ENCODE results near the gene LRRC8D. TPM values are rescaled to one million over a fixed set of nuclear protein-coding genes. Genes with fewer than 3 reads are reported as not detected.

LRRC8D gene
- total RNA-seq, 5 donors from 2014 or later (not counting 1 experiment from before 2014, with no cell fraction given): 23.8 to 43.4 (median 33.0) TPM

GRCh38 chr1:89949991-89950624 lies 129.3 kb downstream of the LRRC8D start:
- Mint-ChIP-seq H3K27ac (no peak overlapping the region), H3K4me3 (no peak overlapping the region), H3K27me3 (no peaks in the 10 kb centered on the region), H3K36me3 (no peaks in the 10 kb centered on the region), H3K9me3 (no peaks in the 10 kb centered on the region), H3K4me1 (peaks cover 0 to 9% (median 8%) of the 10 kb centered on the region in 3 donors)
- H3K9me3 ChIP-seq: no peaks in the 10 kb centered on the region
- WGBS (ENCODE audit: insufficient coverage): no CpG with 5 or more reads among the region's 1 CpG
- H3K4me1 ChIP-seq (ENCODE audit: control insufficient read depth in 1 of 2, extremely low read depth in 1 of 2, insufficient read depth in 2 of 2, low read length in 2 of 2): no peaks in the 10 kb centered on the region
- ChIA-PET POLR2A (interaction anchor here in 1 of 2 donors (0.6 kb wide), 1 partner anchor 1954 kb away, joined by 3 read pairs; no protein-coding TSS in a partner anchor), CTCF (interaction anchor here in 1 of 2 donors (0.6 kb wide), 1 partner anchor 258 kb away, joined by 3 read pairs; no protein-coding TSS in a partner anchor)
- H3K27ac ChIP-seq (ENCODE audit: low read length): no peak overlapping the region
- no peaks in the 10 kb centered on the region for H3K27me3 ChIP-seq (replicated peaks in 1 of 2; ENCODE audit: control insufficient read depth in 2 of 2, extremely low read depth in 1 of 2, insufficient read depth in 2 of 2, low read length in 1 of 2)
- no peak overlapping the region for H3K4me3 ChIP-seq (ENCODE audit: control insufficient read depth in 1 of 2, extremely low read depth in 1 of 2, low read length in 1 of 2)
- no peak for DNase-seq
- no peaks in the 10 kb centered on the region for H3K36me3 ChIP-seq (ENCODE audit: control insufficient read depth in 2 of 2, extremely low read depth in 1 of 2, insufficient read depth in 1 of 2, low read length in 1 of 2)
- no peak for ATAC-seq (replicated peaks in 1 of 4)

DNA sequence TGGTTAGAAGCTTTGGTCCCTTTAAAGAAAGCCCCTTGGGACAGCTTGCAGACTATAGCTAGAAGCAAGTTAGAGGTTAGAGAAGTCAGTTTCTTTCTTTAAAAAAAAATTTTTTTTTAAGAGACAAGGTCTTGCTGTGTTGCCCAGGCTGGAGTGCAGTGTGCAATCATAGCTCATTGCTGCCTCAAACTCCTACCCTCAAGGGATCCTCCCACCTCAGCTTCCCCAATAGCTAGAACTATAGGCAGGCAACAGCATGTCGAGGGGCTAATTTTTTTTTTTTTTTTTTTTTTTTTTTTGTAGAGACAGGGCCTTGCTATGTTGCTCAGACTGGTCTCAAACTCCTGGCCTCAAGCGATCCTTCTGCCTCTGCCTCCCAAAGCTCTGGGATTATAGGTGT lies 129.9 kb downstream of the LRRC8D start:
- ChIA-PET CTCF (interaction anchor here in 1 of 2 donors (0.5 to 0.6 kb wide), 3 partner anchors 168 to 371 kb away, joined by 3 to 4 read pairs (median 3); no protein-coding TSS in a partner anchor), POLR2A (no interaction called here)
- H3K27me3 Mint-ChIP-seq: no peaks in the 10 kb centered on the region

DNA sequence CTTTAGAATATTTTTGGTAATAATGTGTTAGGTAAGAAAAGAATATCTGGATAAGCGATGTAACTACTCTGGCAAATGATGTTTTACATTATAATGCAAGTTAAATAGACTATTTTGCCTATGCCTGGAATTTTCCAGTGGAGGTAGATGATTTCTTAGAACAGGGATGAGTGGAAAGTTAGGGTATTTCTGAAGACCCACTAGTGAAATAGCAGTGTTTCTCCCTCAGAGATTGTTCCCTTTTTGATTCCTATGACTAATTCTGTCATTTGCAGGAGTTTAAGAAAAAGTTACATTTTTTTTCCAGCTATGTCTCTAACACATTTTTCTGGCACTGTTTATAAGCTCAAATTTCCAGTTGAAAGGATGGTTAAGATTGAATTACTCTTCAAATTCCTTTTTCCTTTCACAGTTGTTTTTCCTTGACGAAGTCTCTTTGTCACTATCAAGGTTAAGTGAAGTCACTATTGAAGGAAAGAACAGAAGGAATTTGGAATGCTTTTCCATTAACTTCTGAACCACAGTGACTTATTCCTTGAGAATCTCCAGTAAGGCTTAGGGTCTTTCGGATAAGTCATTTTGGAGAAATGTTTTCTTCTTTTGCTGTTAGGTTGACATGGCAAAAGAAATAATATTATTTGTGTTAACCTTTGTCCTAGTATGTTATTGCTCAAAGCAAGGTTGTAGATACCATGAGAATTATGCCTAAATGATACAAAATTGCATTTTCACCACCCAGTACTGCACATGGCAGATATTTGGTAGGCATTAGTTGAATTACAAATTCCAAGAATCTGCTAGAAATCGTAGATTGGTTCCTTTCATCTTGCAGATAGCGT lies 131.2 kb downstream of the LRRC8D start:
- no peaks in the 10 kb centered on the region for H3K9me3 Mint-ChIP-seq

More for the DNA sequence above, 129.9 kb downstream of the LRRC8D start:
- no peak overlapping the region for H3K27ac Mint-ChIP-seq
- Histone ChIP-seq H3K4me1 (ENCODE audit: control insufficient read depth in 1 of 2, extremely low read depth in 1 of 2, insufficient read depth in 2 of 2, low read length in 2 of 2) (no peaks in the 10 kb centered on the region), H3K27me3 (replicated peaks in 1 of 2; ENCODE audit: control insufficient read depth in 2 of 2, extremely low read depth in 1 of 2, insufficient read depth in 2 of 2, low read length in 1 of 2) (no peaks in the 10 kb centered on the region), H3K36me3 (ENCODE audit: control insufficient read depth in 2 of 2, extremely low read depth in 1 of 2, insufficient read depth in 1 of 2, low read length in 1 of 2) (no peaks in the 10 kb centered on the region), H3K27ac (ENCODE audit: low read length) (no peak overlapping the region), H3K4me3 (ENCODE audit: control insufficient read depth in 1 of 2, extremely low read depth in 1 of 2, low read length in 1 of 2) (no peak overlapping the region), H3K9me3 (no peaks in the 10 kb centered on the region)
- no peaks in the 10 kb centered on the region for H3K9me3 Mint-ChIP-seq
- ATAC-seq (replicated peaks in 1 of 4): no peak
- DNase-seq: no peak
- H3K4me1 Mint-ChIP-seq: peaks cover 0 to 10% (median 8%) of the 10 kb centered on the region in 3 donors
- H3K36me3 Mint-ChIP-seq: no peaks in the 10 kb centered on the region
- no CpG with 5 or more reads among the region's 2 CpGs for WGBS (ENCODE audit: insufficient coverage)
- no peak overlapping the region for H3K4me3 Mint-ChIP-seq

DNA sequence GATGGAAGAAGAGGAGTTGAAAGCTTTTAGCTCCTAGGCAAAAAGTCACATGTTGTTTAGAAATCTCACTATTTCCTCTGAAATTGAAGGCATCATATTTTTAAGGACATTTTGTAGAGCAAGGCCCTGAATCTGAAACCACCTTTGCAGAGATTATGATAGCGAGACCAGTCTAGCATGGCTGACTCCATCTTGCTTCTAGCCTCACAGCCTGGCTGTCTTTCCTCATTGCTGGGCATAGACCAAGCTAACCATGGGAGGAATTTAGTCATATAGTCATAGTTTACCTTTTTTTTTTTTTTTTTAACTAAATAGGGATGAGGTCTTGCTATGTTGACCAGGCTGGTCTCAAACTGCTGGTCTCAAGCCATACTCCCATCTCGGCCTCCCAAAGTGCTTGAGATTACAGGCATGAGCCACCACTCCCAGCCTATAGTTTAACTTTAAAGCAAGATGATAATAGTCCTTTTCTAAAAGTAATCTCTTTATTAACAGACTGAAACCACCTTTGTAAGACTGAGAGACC lies 131.8 kb downstream of the LRRC8D start:
- Mint-ChIP-seq H3K9me3 (no peaks in the 10 kb centered on the region), H3K27me3 (no peaks in the 10 kb centered on the region), H3K4me3 (no peak overlapping the region), H3K36me3 (no peaks in the 10 kb centered on the region), H3K4me1 (peaks cover 14 to 21% (median 19%) of the 10 kb centered on the region in 3 donors), H3K27ac (no peak overlapping the region)
- H3K4me1 ChIP-seq (ENCODE audit: control insufficient read depth in 1 of 2, extremely low read depth in 1 of 2, insufficient read depth in 2 of 2, low read length in 2 of 2): peaks cover 6 to 10% of the 10 kb centered on the region in 2 experiments
- H3K9me3 ChIP-seq: no peaks in the 10 kb centered on the region
- WGBS (ENCODE audit: insufficient coverage): 80% methylated on average over 1 of the region's 2 CpGs
- H3K4me3 ChIP-seq (ENCODE audit: control insufficient read depth in 1 of 2, extremely low read depth in 1 of 2, low read length in 1 of 2): no peak overlapping the region
- ChIA-PET POLR2A (interaction anchor here in 1 of 2 donors (0.6 kb wide), 1 partner anchor 131 kb away, joined by 6 read pairs; no protein-coding TSS in a partner anchor), CTCF (no interaction called here)
- ATAC-seq (replicated peaks in 1 of 4): no peak
- no peak overlapping the region for H3K27ac ChIP-seq (ENCODE audit: low read length)
- H3K27me3 ChIP-seq (replicated peaks in 1 of 2; ENCODE audit: control insufficient read depth in 2 of 2, extremely low read depth in 1 of 2, insufficient read depth in 2 of 2, low read length in 1 of 2): no peaks in the 10 kb centered on the region
- no peaks in the 10 kb centered on the region for H3K36me3 ChIP-seq (ENCODE audit: control insufficient read depth in 2 of 2, extremely low read depth in 1 of 2, insufficient read depth in 1 of 2, low read length in 1 of 2)
- no peak for DNase-seq

More for the DNA sequence above, 131.2 kb downstream of the LRRC8D start:
- no peak overlapping the region for H3K4me3 Mint-ChIP-seq
- CTCF ChIA-PET: no interaction called here
- WGBS (ENCODE audit: insufficient coverage): 100% methylated on average over 1 of the region's 5 CpGs
- H3K27ac ChIP-seq (ENCODE audit: low read length): no peak overlapping the region
- no peak overlapping the region for H3K27ac Mint-ChIP-seq
- no peaks in the 10 kb centered on the region for H3K27me3 ChIP-seq (replicated peaks in 1 of 2; ENCODE audit: control insufficient read depth in 2 of 2, extremely low read depth in 1 of 2, insufficient read depth in 2 of 2, low read length in 1 of 2)
- H3K4me3 ChIP-seq (ENCODE audit: control insufficient read depth in 1 of 2, extremely low read depth in 1 of 2, low read length in 1 of 2): no peak overlapping the region
- H3K36me3 Mint-ChIP-seq: no peaks in the 10 kb centered on the region
- peaks cover 7 to 14% (median 12%) of the 10 kb centered on the region in 3 donors for H3K4me1 Mint-ChIP-seq
- POLR2A ChIA-PET: interaction anchor here in 1 of 2 donors (0.6 kb wide), 1 partner anchor 130 kb away, joined by 6 read pairs; no protein-coding TSS in a partner anchor
- H3K4me1 ChIP-seq (ENCODE audit: control insufficient read depth in 1 of 2, extremely low read depth in 1 of 2, insufficient read depth in 2 of 2, low read length in 2 of 2): peaks cover 3 to 4% of the 10 kb centered on the region in 2 experiments
- no peaks in the 10 kb centered on the region for H3K27me3 Mint-ChIP-seq
- ATAC-seq (replicated peaks in 1 of 4): no peak
- no peaks in the 10 kb centered on the region for H3K36me3 ChIP-seq (ENCODE audit: control insufficient read depth in 2 of 2, extremely low read depth in 1 of 2, insufficient read depth in 1 of 2, low read length in 1 of 2)
- no peaks in the 10 kb centered on the region for H3K9me3 ChIP-seq
- no peak for DNase-seq

- CTCF ChIA-PET: no interaction called here
- Histone ChIP-seq H3K27me3 (replicated peaks in 1 of 2; ENCODE audit: control insufficient read depth in 2 of 2, extremely low read depth in 1 of 2, insufficient read depth in 2 of 2, low read length in 1 of 2) (no peaks in the 10 kb centered on the region), H3K9me3 (no peaks in the 10 kb centered on the region), H3K4me1 (ENCODE audit: control insufficient read depth in 1 of 2, extremely low read depth in 1 of 2, insufficient read depth in 2 of 2, low read length in 2 of 2) (peaks cover 6 to 10% of the 10 kb centered on the region in 2 experiments), H3K27ac (ENCODE audit: low read length) (no peak overlapping the region), H3K4me3 (ENCODE audit: control insufficient read depth in 1 of 2, extremely low read depth in 1 of 2, low read length in 1 of 2) (no peak overlapping the region), H3K36me3 (ENCODE audit: control insufficient read depth in 2 of 2, extremely low read depth in 1 of 2, insufficient read depth in 1 of 2, low read length in 1 of 2) (no peaks in the 10 kb centered on the region)
- no peak overlapping the region for H3K27ac Mint-ChIP-seq
- DNase-seq (peak in 15 of 35 experiments; percentile 2 to 47 (median 7)), ATAC-seq (replicated peaks in 1 of 4) (peak in 2 of 4 experiments; percentile 20 to 55)
- H3K9me3 Mint-ChIP-seq: no peaks in the 10 kb centered on the region
- no peak overlapping the region for H3K4me3 Mint-ChIP-seq
- H3K36me3 Mint-ChIP-seq: no peaks in the 10 kb centered on the region
- POLR2A ChIA-PET: interaction anchor here in 1 of 2 donors (0.7 kb wide), 1 partner anchor 18 kb away, joined by 3 read pairs; no protein-coding TSS in a partner anchor
- H3K4me1 Mint-ChIP-seq: peaks cover 19 to 25% (median 23%) of the 10 kb centered on the region in 3 donors
- WGBS (ENCODE audit: insufficient coverage): no CpG with 5 or more reads among the region's 1 CpG
- H3K27me3 Mint-ChIP-seq: no peaks in the 10 kb centered on the region
Measured at GRCh38 chr1:89953131-89953626, 132.3 kb downstream of the LRRC8D start.

GRCh38 chr1:89953929-89954328 lies 133.1 kb downstream of the LRRC8D start:
- POLR2A ChIA-PET: interaction anchor here in 1 of 2 donors (0.7 kb wide), 1 partner anchor 19 kb away, joined by 3 read pairs; no protein-coding TSS in a partner anchor
- 100% methylated on average over 1 of the region's 1 CpG for WGBS (ENCODE audit: insufficient coverage)
- Mint-ChIP-seq H3K36me3 (no peaks in the 10 kb centered on the region), H3K27me3 (peaks cover 0 to 2% of the 10 kb centered on the region in 2 donors), H3K4me1 (peaks cover 26 to 30% (median 27%) of the 10 kb centered on the region in 3 donors), H3K27ac (peak overlapping the region in 1 of 2 donors; percentile 11), H3K9me3 (no peaks in the 10 kb centered on the region), H3K4me3 (no peak overlapping the region)
- Histone ChIP-seq H3K36me3 (ENCODE audit: control insufficient read depth in 2 of 2, extremely low read depth in 1 of 2, insufficient read depth in 1 of 2, low read length in 1 of 2) (no peaks in the 10 kb centered on the region), H3K4me1 (ENCODE audit: control insufficient read depth in 1 of 2, extremely low read depth in 1 of 2, insufficient read depth in 2 of 2, low read length in 2 of 2) (peaks cover 6 to 12% of the 10 kb centered on the region in 2 experiments), H3K27me3 (replicated peaks in 1 of 2; ENCODE audit: control insufficient read depth in 2 of 2, extremely low read depth in 1 of 2, insufficient read depth in 2 of 2, low read length in 1 of 2) (no peaks in the 10 kb centered on the region), H3K27ac (ENCODE audit: low read length) (no peak overlapping the region), H3K4me3 (ENCODE audit: control insufficient read depth in 1 of 2, extremely low read depth in 1 of 2, low read length in 1 of 2) (no peak overlapping the region), H3K9me3 (no peaks in the 10 kb centered on the region)
- DNase-seq (no peak), ATAC-seq (replicated peaks in 1 of 4) (no peak)
- CTCF ChIA-PET: interaction anchor here in 1 of 2 donors (0.7 kb wide), 1 partner anchor 24 kb away, joined by 3 read pairs; no protein-coding TSS in a partner anchor
